ENCODE measurements around the gene NXF1.
"Not testable (repeated sequence)": the region's sequence is repeated elsewhere in the genome, so short reads cannot be mapped to it uniquely, and the experiment has no call there.

NXF1 gene

GRCh38 chr11:62805076-62805892 is at the start of gene NXF1:
Gene NXF1, minus strand, starts transcription at chr11:62805440. Its CDS starts 84 bp downstream, at chr11:62805356.
- peak; percentile 80 to 91 for DNase-seq (ENCODE audit: extremely low read depth in 1 of 2, low read depth in 1 of 2)

GRCh38 chr11:62854013-62854824 is 49.0 kb upstream of the NXF1 start:
- no peak for DNase-seq (ENCODE audit: extremely low read depth in 1 of 2, low read depth in 1 of 2)

DNA sequence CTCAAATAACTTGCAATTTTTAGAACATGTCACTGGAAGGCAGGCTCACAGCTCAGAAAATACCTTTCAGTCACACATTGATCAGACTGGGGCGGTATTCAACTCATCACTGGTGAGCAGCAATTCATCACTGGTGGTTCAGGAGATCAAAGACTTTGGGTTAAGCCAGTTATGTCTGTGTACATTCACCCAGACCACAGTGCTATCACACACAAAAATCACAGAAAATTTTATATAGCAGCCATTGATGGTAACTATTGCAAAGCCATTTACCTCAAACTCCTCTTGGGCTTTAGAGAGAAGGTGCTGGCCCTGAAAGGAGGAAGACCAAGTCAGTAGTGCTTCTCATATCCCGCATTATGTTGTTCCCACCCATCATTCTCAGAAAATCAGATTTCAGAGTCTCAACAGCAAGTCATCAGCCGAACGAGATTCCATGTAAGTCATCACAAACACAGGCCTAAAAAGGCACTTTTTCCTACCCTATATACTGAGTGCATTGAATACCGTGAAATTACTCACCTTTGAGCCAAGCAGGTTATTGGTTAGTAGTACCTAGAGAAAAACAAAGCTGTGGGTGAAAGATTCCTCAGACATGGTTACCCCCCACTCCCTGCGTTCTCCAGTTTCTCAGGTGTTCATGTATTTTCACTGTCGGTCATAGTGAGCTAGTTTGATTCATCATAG is 48.2 kb upstream of the NXF1 start:
- DNase-seq (ENCODE audit: extremely low read depth in 1 of 2, low read depth in 1 of 2) = no peak

- no peak for DNase-seq (ENCODE audit: extremely low read depth in 1 of 2, low read depth in 1 of 2)
These were observed 47.4 kb upstream of the NXF1 start for GRCh38 chr11:62852523-62853188.

DNA sequence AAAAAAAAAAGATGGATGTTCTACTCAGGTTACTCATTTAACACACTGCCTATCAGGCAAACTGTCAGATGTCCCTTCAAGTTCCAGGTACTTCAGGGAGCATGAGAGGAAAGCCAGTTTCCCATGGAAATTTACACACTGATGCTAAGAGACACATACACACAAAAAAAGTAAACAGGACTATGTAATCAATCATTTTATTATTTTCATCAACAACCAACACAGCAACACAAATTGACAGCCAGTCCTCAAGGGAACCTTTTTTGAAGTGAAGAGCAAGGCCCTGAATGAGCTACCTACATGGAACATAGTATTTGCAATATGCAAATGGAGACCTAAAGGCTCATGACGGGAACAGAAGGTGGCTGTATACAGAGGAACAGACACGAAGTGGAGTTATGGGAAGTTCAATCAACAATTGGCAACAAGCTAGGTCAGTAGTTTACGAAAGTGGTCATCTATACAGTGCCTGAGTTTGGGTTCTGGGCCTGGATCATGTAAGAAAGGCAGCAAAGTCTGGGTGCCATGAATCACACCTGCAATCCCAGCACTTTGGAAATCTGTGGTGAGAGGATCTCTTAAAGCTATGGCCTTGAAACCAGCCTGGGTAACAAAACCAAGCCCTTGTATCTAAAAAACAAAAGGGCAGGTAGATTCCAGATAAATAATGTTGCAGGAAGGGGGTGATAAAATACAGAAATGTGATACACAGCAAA is 46.7 kb upstream of the NXF1 start:
- no peak for DNase-seq (ENCODE audit: extremely low read depth in 1 of 2, low read depth in 1 of 2)

DNA sequence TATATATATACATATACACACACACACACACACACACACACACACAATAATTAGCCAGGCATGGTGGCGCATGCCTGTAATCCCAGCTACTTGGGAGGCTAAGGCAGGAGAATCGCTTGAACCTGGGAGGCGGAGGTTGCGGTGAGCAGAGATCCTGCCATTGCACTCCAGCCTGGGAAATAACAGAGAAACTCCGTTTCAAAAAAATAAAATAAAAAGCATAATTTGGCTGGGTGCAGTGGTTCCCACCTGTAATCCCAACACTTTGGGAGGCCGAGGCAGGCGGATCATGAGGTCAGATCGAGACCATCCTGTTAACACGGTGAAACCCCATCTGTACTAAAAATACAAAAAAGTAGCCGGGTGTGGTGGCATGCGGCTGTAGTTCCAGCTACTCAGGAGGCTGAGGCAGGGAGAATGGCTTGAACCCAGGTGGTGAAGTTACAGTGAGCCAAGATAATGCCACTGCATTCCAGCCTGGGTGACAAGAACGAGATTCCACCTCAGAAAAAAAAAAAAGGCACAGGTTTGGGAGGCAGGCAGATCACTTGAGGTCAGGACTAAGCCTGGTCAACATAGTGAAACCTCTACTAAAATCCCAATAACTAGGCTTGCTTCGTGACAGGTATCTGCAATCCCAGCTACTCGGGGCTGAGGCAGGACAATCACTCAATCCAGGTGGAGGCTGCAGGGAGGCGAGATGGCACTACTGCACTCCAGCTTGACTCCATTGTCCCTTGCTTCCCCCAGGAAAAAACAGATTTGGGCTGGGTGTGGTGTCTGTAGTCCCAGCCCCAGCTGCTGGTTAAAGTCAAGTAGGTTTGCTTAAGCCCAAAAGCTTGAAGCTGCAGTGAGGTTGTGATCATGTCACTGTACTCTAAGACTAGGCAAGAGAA is 45.9 kb upstream of the NXF1 start:
- DNase-seq (ENCODE audit: extremely low read depth in 1 of 2, low read depth in 1 of 2) = peak in 1 of 2 donors; percentile 24

- DNase-seq (ENCODE audit: extremely low read depth in 1 of 2, low read depth in 1 of 2) = no peak
These were observed 42.6 kb upstream of the NXF1 start for GRCh38 chr11:62847767-62848314.

DNA sequence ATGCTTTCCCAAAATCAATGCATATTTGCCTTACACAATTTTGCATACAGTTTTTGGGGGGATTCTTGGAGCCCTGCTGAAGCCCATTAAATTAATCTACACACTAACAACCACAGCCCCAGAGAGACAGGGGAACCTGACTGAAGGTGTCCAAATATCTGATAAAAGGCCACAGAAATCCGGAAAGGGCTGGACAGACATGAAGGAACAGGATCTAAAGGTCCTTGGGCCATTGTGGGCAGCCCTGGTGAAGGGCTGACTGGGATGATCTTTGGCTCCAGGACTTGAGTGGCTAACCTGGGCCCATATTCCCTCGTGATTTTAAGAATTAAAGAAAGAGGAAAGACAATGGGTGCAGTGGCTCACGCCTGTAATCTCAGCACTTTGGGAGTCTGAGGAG is 40.9 kb upstream of the NXF1 start:
- no peak for DNase-seq (ENCODE audit: extremely low read depth in 1 of 2, low read depth in 1 of 2)

DNA sequence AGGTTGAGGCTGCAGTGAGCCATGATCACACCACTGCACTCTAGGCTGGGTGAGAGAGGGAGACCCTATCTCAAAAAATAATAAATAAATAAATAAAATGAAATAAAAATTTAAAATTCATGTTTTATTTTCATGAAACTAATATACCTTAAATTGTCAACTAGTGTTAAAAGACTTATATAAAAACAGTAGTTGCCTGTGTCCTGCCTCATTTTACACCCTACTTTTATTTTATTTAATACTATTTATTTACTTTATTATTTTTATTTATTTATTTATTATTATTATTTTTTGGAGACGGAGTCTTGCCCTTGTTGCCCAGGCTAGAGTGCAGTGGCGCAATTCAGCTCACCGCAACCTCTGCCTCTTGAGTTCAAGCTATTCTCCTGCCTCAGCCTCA is 38.9 kb upstream of the NXF1 start:
- no peak for DNase-seq (ENCODE audit: extremely low read depth in 1 of 2, low read depth in 1 of 2)

DNA sequence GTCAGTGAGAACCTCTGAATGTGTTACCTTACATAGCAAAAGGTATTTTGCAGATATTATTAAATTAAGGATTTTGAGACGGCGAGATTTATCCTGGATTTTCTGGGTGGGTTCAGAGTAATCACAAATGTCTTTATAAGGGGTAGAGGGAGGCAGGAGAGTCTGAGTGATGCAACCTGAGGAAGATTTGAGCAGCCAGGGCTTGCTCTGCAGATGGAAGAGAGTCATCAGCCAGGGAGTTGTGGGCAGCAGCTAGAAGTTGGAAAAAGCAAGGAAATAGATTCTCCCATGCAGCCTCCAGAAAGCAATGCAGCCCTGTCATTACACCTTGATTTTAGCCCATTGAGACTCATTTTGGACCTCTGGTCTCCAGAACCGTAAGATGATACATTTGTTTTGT is 38.2 kb upstream of the NXF1 start:
- DNase-seq (ENCODE audit: extremely low read depth in 1 of 2, low read depth in 1 of 2) = no peak

DNA sequence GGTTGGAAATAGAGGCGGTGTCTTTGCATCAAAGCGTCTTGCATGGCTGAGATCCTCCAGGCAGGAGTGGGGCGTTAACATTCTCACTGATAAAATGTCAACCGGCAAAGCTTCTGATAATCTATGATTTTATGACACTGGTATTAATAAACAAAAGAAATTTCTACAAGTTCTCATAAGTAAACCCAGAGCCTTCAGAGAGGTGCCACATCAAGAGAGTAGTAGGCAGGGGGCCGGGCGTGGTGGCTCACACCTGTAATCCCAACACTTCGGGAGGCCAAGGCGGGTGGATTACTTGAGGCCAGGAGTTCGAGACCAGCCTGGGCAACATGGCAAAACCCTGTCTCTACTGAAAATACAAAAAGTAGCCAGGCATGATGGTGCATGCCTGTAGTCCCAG is 37.7 kb upstream of the NXF1 start:
- DNase-seq (ENCODE audit: extremely low read depth in 1 of 2, low read depth in 1 of 2) = not testable (repeated sequence)

- DNase-seq (ENCODE audit: extremely low read depth in 1 of 2, low read depth in 1 of 2) = peak in 1 of 2 donors; percentile 46
These were observed 37.0 kb upstream of the NXF1 start for GRCh38 chr11:62842171-62842741.

DNA sequence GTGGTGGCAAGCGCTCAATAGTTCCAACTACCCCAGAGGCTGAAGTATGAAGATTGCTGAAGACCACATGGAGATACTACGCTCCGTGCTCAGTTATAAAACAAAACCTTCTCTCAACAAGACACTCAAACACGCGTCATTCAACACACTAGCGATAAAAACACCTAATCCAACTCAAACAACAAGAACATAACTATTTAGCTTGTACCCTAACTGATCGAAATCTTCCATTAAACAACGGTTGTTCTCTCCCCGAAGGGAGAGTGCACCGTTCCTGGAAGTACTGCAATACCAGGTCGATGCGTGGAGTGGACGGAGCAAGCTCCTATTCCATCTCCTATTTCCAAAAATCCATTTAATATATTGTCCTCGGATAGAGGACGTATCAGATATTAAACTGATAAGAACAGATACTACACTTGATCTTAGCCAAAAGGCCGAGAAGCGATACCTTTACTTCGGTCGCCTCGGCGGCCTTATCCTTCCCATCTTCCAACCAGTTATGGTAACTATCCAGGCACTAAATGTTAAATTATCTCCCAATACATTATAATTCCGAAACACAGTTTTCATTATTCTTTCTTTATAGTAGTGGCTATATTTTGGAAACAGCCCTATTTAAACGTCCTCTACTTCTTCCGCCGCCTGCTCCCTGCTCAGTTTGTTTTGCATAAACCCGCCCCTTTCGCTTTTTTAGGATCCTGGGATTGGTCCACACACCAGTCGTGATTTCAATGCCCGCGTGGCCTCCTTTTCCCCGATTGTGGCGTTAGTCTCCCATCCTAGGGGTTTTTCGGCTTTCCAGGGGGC is 36.3 kb upstream of the NXF1 start:
- peak; percentile 54 to 79 for DNase-seq (ENCODE audit: extremely low read depth in 1 of 2, low read depth in 1 of 2)

GRCh38 chr11:62840721-62841360 is 35.6 kb upstream of the NXF1 start:
- DNase-seq (ENCODE audit: extremely low read depth in 1 of 2, low read depth in 1 of 2) = peak; percentile 69 to 78

- DNase-seq (ENCODE audit: extremely low read depth in 1 of 2, low read depth in 1 of 2) = peak; percentile 81 to 86
These were observed 34.1 kb upstream of the NXF1 start, which contains the start of gene WDR74 for GRCh38 chr11:62839050-62839945. Gene WDR74, minus strand, starts transcription at chr11:62839590. Its CDS starts 20 bp downstream, at chr11:62839570.

- DNase-seq (ENCODE audit: extremely low read depth in 1 of 2, low read depth in 1 of 2) = no peak
These were observed 30.1 kb upstream of the NXF1 start for GRCh38 chr11:62835336-62835735.

Measured in stimulated activated CD8-positive, alpha-beta memory T cell treated with anti-CD3 and anti-CD28 coated beads, Interleukin-7, amount 100 ng/mL, for 48 hours (primary cell).